Smooth muscle cell of bladder (primary cell): ENCODE measurements around the gene KRT10. TPM values are rescaled to one million over a fixed set of nuclear protein-coding genes. Genes with fewer than 3 reads are reported as not detected.

ENCODE experiments used
- total RNA-seq: library from RNA; depleted of rRNA; stranded (reverse); fragments of >200 nt; gene quantifications from 2 replicates; pipeline ENCODE4 v1.2.3, GENCODE V29; 2014

KRT10 gene
- total RNA-seq, result 1.9 and 2.4 TPM in 2 replicates

GRCh38 chr17:40822132-40822812 is at the start of gene KRT10:
Gene KRT10 (minus strand): TSS chr17:40822614. CDS start chr17:40822585, 29 bp downstream.

GRCh38 chr17:40866838-40867237 is 44.4 kb upstream of the KRT10 start, which contains the start of gene KRT12:
Gene KRT12 (minus strand): TSS chr17:40867223. CDS start chr17:40867186, 37 bp downstream.

GRCh38 chr17:40799859-40800258 is 22.6 kb downstream of the KRT10 start, which contains the start of gene KRT28:
Gene KRT28 (minus strand): TSS chr17:40799959. CDS start chr17:40799893, 66 bp downstream.

GRCh38 chr17:40782450-40782849 is 40.0 kb downstream of the KRT10 start, which contains the start of gene KRT27:
Gene KRT27 (minus strand): TSS chr17:40782550. CDS start chr17:40782493, 57 bp downstream.

GRCh38 chr17:40772101-40772500 is 50.3 kb downstream of the KRT10 start, which contains the start of gene KRT26:
Gene KRT26 (minus strand): TSS chr17:40772201. CDS start chr17:40772113, 88 bp downstream.

Other genes with a start within 250 kb of the KRT10 start
- gene SMARCE1, start 174.8 kb downstream of the KRT10 start, total RNA-seq, result 76.9 and 81.0 TPM in 2 replicates
- 0.09 TPM in 1 of 2 replicates, not detected in the other for gene KRT222, start 157.4 kb downstream of the KRT10 start, total RNA-seq
- gene KRT24, start 118.9 kb downstream of the KRT10 start, total RNA-seq, result not detected in 2 replicates
- not detected in 2 replicates for gene KRT25, start 67.3 kb downstream of the KRT10 start, total RNA-seq
- not detected in 2 replicates for gene KRT26, start 50.4 kb downstream of the KRT10 start, total RNA-seq
- gene KRT27, start 40.1 kb downstream of the KRT10 start, total RNA-seq, result not detected in 2 replicates
- not detected in 2 replicates for gene KRT28, start 22.7 kb downstream of the KRT10 start, total RNA-seq
- gene KRT12, start 44.6 kb upstream of the KRT10 start, total RNA-seq, result not detected in 2 replicates
- gene KRT20, start 62.6 kb upstream of the KRT10 start, total RNA-seq, result not detected in 2 replicates
- gene KRT23, start 115.0 kb upstream of the KRT10 start, total RNA-seq, result under 0.01 and 0.46 TPM in 2 replicates
- gene KRT39, start 144.3 kb upstream of the KRT10 start, total RNA-seq, result not detected in 2 replicates
- gene KRT40, start 161.7 kb upstream of the KRT10 start, total RNA-seq, result not detected in 2 replicates
- not detected in 2 replicates for gene KRTAP3-3, start 171.6 kb upstream of the KRT10 start, total RNA-seq
- not detected in 2 replicates for gene KRTAP3-2, start 177.3 kb upstream of the KRT10 start, total RNA-seq
- gene KRTAP3-1, start 186.5 kb upstream of the KRT10 start, total RNA-seq, result not detected in 2 replicates
- 0.57 and 0.83 TPM in 2 replicates for gene KRTAP1-5, start 204.6 kb upstream of the KRT10 start, total RNA-seq
- gene KRTAP1-4, start 207.6 kb upstream of the KRT10 start, total RNA-seq, result not detected in 2 replicates
- gene KRTAP1-3, start 212.3 kb upstream of the KRT10 start, total RNA-seq, result not detected in 2 replicates
- not detected in 2 replicates for gene KRTAP1-1, start 218.8 kb upstream of the KRT10 start, total RNA-seq
- not detected in 2 replicates for gene KRTAP2-1, start 224.7 kb upstream of the KRT10 start, total RNA-seq
- not detected in 2 replicates for gene KRTAP2-2, start 232.6 kb upstream of the KRT10 start, total RNA-seq
- gene KRTAP2-3, start 237.5 kb upstream of the KRT10 start, total RNA-seq, result not detected in 2 replicates
- not detected in 2 replicates for gene KRTAP2-4, start 243.3 kb upstream of the KRT10 start, total RNA-seq